ENCODE results near the gene SIGLECL1.

DNA sequence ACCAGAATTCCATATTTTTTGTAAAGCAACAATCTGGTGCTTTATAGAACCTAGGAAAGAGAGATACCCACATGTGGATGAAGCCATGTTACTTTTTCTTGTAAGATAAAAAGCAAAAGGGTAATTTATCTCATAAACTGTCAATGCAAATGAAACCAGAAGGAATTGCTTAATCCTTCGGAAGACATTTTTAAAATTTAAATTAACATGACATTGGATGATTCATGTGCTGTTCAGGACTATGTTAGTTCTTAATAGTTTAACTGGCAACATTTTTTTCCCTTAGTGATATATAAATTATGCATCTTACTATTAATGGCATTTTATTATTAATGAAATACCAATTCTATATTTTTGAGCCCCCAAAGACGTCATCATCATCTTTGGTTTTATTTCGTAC is 34.8 kb downstream of the SIGLECL1 start:
- TF ChIP-seq, protein P1, sequence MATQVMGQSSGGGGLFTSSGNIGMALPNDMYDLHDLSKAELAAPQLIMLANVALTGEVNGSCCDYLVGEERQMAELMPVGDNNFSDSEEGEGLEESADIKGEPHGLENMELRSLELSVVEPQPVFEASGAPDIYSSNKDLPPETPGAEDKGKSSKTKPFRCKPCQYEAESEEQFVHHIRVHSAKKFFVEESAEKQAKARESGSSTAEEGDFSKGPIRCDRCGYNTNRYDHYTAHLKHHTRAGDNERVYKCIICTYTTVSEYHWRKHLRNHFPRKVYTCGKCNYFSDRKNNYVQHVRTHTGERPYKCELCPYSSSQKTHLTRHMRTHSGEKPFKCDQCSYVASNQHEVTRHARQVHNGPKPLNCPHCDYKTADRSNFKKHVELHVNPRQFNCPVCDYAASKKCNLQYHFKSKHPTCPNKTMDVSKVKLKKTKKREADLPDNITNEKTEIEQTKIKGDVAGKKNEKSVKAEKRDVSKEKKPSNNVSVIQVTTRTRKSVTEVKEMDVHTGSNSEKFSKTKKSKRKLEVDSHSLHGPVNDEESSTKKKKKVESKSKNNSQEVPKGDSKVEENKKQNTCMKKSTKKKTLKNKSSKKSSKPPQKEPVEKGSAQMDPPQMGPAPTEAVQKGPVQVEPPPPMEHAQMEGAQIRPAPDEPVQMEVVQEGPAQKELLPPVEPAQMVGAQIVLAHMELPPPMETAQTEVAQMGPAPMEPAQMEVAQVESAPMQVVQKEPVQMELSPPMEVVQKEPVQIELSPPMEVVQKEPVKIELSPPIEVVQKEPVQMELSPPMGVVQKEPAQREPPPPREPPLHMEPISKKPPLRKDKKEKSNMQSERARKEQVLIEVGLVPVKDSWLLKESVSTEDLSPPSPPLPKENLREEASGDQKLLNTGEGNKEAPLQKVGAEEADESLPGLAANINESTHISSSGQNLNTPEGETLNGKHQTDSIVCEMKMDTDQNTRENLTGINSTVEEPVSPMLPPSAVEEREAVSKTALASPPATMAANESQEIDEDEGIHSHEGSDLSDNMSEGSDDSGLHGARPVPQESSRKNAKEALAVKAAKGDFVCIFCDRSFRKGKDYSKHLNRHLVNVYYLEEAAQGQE (IDR thresholded peaks at IDR 0.05; ENCODE audit: insufficient read depth in 1 of 2, low read depth in 2 of 2, low read length in 2 of 2) = no peak
- TF ChIP-seq TAF1 (IDR thresholded peaks at IDR 0.05; ENCODE audit: borderline replicate concordance, insufficient read depth, low read length) (no peak), POLR2AphosphoS5 (IDR thresholded peaks at IDR 0.05; ENCODE audit: low read depth, low read length) (no peak), SIN3A (IDR thresholded peaks at IDR 0.05; ENCODE audit: borderline replicate concordance, insufficient read depth, low read length) (no peak), FOXP2 (optimal IDR thresholded peaks at IDR 0.05; ENCODE audit: borderline replicate concordance, extremely low read depth, extremely low read length, insufficient read depth) (no peak)
